Stimulated activated CD8-positive, alpha-beta memory T cell treated with anti-CD3 and anti-CD28 coated beads, Interleukin-2, amount 100 ng/mL, for 48 hours (primary cell): ENCODE data around the gene AK8.
"Not testable (repeated sequence)": the region's sequence is repeated elsewhere in the genome, so short reads cannot be mapped to it uniquely, and the experiment has no call there.

Experiments used
- DNase-seq, 2 donors: peaks; one replicate each; pipeline ENCODE4 v3.0.0-alpha.2; 2020; ENCODE audit warnings: low read depth in 2 of 2

AK8 gene

DNA sequence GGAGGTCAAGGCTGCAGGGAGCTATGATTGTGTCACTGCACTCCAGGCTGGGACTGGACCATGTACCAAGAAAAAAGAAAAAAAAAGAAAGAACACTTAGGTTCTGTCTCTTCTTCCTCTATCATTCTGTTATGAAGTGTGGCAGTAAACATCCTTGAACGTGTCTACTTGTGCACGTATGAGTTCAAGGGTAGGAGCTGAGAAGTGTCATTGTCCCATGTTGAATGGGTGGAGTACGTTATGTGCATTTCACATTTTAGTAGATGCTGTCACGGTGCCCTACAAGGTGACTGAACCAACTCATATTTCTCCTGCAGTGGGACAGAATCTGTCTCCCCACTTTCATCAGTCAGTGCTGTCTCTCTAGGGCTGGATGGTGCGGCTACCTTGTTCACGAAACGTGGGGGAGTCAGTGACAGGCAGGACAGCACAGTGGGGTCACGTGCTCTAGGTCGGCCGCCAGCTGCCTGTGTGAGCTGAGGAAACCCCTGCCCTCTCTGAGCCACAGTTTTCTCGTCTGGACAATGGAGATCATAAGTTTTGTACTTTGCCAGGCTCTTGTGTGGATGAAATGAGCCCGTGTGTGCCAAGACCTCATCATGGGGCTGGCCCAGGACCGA, 160.6 kb downstream of the AK8 start:
- no peak for DNase-seq

DNA sequence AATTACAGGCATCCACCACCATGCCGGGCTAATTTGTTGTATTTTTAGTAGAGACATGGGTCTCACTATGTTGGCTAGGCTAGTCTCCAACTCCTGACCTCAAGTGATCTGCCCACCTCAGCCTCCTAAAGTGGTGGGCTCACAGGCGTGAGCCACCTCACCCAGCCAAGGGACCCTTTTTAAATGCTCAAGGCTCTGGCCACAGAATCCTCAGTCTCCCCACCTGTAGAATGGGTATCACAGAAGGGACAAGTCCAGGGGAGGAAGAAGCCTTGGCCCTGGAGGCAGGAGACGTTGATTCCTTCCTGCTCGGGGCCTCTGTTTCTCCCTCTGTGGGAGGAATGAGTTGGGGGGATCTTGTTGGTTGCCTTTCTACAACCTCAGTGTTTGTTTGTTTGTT, 162.1 kb downstream of the AK8 start:
- DNase-seq: no peak

DNA sequence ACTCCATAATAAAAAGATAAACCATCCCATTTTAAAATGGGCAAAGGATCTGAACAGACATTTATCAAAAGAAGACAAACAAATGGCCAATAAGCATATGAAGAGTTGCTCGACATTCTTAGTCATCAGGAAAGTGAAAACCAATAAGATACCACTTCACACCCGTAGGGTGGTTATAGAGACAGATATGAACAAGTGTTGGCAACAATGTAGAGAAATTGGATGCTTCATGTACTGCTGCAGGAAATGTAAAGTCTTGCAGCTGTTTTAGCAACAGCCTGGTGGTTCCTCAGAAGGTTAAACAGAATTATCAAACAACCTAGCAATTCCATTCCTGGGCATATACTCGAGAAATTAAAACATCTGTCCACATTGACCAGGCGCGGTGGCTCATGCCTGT, 165.3 kb downstream of the AK8 start:
- DNase-seq: no peak

DNA sequence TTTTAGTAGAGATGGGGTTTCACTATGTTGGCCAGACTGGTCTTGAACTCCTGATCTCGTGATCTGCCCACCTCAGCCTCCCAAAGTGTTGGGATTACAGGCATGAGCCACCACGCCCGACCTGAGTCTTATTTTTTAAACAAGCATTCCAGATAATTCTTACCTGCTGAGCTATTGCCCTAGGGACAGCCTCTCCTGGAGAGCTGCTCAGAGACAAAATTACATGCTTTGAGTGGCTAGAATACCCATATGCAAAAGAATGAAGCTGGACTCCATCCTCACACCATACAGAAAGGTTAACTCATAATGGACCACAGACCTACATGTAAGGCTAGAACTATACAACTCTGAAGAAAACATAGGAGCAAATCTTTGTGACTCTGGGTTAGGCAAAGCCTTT, 166.2 kb downstream of the AK8 start:
- no peak for DNase-seq

DNA sequence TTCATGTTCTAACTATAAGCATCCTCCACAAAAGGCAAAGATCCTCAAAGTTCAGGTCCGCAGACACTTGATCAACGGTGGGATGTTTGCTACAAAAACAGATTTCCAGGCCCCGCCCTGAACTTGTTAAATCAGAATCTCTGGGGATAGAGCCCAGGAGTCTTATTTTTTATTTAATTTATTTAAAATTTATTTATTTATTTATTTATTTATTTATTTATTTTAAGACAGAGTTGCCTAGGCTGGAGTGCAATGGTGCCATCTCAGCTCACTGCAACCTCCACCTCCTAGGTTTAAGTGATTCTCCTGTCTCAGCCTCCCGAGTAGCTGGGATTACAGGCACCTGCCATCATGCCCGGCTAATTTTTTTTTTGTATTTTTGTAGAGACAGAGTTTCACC, 166.9 kb downstream of the AK8 start:
- not testable (repeated sequence) for DNase-seq

DNA sequence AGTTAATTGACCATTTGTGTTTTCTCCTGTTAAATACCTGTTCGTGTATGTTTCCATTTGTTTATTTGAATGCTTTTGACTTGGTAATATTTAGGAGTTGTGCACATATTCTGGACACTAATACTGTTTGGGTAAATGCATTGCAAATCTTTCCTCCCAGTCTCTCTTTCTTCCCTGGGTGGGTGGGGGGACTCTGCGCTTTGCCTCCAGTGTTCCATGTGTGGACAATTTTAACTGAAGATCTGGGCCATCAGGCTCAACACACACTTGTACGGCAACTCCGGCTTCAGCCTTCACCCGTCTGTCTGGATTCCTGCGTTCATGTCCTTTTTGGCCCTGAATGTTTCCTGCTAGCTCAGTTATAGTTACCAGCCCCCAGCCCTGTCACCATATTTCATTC, 167.8 kb downstream of the AK8 start:
- no peak for DNase-seq

DNA sequence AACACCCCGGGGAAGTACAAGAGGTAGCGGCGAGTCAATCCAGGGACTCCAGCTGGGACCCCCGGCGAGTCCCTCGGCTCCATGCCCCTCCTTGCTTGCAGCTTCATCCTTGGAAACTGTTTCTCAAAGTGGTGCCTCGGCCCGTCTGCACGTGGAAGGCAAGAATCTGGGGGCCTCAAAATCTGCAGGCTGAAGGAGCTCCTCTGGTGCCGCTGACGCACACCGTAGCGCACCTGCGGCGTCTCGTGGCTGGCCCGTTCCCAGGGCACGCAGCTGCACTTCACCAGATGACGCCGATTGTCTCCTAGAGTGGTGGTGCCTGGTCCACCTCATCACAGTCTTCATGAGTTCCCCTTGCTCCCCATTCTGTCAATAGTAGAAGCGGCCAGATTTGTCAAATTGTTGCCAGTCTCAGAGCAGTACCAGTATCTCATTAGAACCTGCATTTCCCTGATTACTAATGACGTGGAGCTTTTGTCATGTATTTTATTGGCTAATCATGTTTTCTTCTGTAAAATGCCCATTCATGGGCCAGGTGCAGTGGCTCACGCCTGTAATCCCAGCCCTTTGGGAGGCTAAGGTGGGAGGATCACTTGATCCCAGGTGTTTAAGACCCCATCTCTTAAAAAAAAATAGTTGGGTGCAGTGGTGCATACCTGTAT, 169.2 kb downstream of the AK8 start:
- no peak for DNase-seq

DNA sequence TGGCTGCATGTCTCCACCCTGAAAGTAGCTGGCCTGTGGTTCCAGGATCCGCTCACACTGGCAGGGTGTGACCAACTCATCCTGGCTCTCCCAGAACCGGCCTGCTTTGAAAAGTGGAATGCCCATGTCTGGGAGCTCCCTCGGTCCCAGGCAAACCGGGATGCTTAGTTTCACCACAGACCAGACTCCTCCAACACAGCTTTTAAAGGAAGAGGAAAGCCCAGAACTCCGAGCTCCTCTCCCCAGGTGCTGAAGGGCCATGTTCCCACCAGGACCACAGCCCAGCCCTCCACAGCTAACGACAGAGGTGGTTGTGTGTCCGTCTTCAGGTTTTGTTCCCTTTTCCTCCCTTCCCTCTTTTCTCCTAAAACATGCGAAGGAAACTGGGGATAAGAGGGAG, 169.8 kb downstream of the AK8 start:
- no peak for DNase-seq

DNA sequence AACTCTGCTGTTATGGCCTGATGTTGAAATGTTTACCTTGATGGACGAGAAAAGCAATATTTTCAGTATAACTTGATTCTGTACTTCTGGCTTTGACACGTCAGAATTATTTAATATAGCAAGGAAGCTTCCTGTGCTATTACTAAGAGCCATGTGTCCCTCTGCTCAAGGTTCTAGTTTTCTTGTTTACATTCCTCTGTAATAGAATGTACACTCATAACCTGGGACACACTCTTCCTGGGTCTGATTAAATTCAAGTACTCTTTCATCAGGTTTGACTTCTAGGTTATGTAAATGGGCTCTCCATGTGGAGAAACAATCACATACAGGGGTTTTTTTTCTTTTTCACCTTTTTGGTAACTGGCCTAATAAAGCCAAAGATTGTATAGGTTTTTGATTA, 174.7 kb downstream of the AK8 start:
- DNase-seq: no peak

DNA sequence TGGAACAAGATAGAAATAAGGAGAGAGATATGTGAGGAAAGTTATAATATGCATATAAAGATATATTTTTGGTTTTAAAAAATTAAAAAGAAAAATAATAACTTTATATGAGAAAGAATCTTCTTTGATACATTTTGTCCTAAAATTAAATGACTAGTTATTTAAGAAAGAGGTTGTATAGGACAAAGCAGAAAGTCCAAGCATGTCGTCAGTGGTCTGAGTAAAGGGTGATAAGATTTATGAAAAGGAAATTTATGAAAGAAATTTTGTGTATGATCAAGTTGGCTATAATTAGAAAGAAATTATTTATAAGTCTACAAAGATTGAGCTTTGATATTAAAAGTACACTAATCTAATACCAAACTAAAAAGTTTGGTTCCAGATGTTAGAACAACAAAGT, 175.8 kb downstream of the AK8 start:
- DNase-seq: no peak

DNA sequence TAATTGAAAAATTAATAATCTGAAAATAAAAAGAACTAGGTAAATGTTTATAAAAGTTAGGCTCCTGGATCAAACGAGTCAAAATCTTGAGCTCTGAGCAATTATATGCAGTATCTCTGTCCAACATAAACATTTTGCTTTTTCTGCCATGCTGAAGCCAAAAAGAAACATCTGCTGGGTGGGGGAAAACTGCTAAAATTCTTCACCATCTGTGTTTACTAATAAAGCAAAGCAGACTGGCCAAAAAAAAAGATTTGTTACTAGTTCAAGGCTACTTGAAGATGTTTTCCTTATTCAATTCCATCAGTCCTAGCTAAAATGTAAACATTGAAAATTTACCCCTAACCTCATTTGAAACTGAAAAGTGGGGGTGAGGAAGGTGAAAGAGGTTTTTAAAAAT, 178.1 kb downstream of the AK8 start:
- DNase-seq: no peak

DNA sequence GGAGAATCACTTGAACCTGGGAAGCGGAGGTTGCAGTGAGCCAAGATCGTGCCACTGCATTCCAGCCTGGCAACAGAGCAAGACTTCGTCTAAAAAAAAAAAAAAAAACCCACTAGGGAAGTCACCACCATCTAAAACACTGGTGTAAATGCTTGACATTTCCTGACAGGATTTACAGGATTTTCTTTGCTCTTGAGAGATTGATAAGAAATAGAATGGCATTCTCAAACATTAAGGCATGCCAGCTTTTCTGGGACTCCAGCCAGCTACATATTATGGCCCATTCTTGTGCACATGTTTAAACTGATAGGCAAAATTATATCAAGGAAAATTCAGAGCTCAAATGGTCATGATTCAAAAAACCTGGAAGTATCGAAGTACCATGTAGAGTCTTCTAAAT, 179.1 kb downstream of the AK8 start:
- DNase-seq: no peak

DNA sequence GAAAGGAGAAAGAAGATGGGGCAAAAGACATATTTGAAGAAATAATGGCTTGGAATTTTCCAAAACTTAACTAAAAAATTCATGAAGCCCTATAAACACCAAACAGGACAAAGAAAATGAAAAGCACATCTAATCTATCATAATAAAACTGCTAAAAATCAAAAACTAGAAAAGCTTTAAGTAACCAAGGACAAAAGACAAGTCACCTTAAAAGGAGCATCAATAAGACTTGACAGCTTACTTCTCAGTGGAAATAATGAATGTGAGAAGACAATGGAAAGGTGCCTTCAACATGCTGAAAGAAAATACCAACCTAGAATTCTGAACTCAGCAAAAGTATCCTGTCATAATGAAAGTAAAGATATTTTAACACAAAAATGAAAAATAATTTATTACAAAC, 180.9 kb downstream of the AK8 start:
- no peak for DNase-seq

DNA sequence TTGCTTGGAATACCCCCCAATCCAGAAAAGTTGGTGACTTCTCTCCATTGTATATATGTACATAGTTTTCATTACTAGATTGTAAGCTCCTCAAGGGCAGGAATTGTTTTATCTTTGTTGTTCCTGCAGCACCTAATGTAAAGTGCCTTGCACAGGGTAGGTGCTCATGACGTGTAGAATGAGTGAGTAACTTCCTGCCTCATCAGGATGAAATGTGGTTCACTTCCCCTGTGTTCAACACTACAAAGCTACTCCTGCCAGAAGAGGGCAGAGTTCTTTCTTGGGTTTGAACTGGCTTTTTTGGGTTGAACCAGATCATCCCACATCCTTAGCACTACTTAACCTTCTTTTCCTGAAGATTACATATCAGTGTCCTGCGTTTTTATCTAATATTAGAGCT, 183.9 kb downstream of the AK8 start:
- DNase-seq: no peak

DNA sequence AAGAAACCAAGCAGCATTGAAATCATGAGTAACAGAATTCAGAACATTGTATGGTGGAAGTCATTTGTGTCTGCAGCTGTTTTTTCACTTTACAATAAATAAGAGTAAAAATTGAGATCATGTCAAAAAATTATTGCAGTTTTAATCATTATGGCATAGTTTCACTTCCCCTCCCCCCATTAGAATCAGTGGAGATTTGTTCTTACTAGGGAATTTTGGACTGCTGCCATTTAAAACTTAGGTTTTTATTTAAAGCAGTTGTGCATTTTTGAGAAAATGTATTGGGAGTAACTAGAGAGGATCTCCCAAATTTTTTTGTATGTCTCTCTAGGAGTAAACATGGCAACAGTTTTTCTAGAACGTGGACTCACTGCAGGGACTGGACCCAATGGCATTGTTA, 187.4 kb downstream of the AK8 start:
- DNase-seq: no peak

DNA sequence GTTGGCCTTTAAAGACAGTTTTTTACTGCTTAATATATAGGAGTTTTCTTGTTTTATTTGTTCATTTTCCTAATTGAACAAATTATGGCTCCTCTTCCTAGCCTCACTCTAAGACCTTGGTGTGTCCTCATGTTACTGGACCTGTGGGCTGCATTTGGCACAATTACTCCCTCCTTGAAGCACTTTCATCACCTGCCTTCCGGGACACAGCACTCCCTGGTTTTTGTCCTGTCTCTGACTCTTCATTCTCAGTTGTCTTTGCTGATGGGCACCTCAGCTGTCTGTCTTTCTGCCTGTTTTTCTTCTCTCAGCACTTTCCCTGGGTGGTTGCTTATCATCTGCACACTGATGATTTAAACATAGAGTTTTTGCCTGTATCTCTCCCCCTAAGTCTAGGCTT, 194.2 kb downstream of the AK8 start:
- DNase-seq: no peak

DNA sequence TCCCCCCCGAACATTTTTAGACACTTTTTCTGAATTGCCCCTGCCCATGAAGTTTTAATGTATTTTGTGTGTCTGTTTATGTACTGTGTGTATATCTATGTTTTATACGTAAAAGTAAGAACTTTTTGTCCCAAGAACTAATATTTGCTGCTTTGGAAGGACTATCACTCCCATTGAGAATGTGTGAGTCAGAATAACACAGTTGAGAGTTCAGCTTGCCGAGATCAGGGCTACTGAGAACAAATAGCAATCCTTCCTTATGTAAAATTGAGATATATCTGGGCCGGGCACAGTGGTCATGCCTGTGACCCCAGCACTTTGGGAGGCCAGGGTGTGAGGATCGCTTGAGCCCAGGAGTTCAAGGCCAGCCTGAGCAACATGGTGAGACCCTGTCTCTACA, 196.5 kb downstream of the AK8 start:
- DNase-seq: no peak

DNA sequence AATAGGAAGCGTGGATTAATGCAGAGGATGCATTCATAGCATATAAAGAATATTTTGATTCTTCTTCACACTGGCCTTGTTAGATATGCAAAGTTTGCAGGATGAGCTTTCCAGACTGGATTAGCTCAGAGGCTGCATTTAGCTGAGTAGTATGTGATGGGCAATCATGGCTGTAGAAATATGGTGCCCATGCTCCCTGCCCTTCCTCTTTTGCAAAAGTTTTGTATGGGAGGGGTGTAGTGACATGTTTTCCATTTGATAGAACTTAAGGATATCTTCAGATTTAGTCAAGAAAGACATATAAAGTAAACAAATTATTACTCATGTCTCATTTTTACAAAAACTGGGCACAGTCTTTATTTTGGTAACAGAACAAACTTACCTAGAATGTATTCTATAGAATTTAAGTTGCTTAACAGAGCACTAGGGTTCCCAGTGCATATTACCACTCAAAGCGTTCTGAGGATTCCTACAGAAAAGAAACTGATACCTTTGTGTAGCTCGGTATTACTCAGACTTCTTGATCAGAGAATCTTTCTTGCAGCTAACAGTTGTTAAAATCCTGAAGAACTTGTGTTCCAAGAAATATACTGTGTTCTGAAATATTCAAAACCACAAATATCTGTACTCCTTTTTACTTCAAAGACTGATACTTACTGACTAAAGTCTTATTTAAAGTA, 198.0 kb downstream of the AK8 start:
- DNase-seq: no peak

DNA sequence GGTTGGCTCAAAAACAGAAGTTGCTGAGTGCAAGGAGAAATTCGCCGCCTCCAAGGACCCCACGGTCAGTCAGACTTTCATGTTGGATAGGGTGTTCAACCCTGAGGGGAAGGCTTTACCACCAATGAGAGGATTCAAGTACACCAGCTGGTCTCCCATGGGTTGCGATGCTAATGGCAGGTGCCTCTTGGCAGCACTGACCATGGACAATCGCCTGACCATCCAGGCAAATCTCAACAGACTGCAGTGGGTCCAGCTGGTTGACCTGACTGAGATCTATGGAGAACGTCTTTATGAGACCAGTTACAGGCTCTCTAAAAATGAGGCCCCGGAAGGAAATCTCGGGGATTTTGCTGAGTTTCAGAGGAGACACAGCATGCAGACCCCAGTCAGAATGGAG, 200.1 kb downstream of the AK8 start:
- DNase-seq: no peak
